ENCODE data around the gene C22orf23. TPM values are rescaled to one million over a fixed set of nuclear protein-coding genes. Genes with fewer than 3 reads are reported as not detected.

The C22orf23 gene
- total RNA-seq, 1 donor from 2014 or later: not detected

GRCh38 chr22:37982151-37982785, 28.9 kb upstream of the C22orf23 start:
- Mint-ChIP-seq H3K4me1 (ENCODE audit: low read depth, unreplicated experiment) (no peaks in the 10 kb centered on the region), H3K27ac (ENCODE audit: unreplicated experiment) (no peak overlapping the region), H3K27me3 (ENCODE audit: low read depth, unreplicated experiment) (peaks cover 17% of the 10 kb centered on the region), H3K9me3 (ENCODE audit: unreplicated experiment) (no peaks in the 10 kb centered on the region), H3K4me3 (ENCODE audit: unreplicated experiment) (no peak overlapping the region), H3K36me3 (ENCODE audit: low read depth, unreplicated experiment) (peaks cover 12% of the 10 kb centered on the region)
- DNase-seq (ENCODE audit: low read depth) (no peak), FAIRE-seq (no peak)
- H3K4me3 ChIP-seq (ENCODE audit: insufficient read depth, low read depth, low read length): no peak overlapping the region
- no peaks in the 10 kb centered on the region for H3K27me3 ChIP-seq (ENCODE audit: insufficient read depth, low read length)
- peaks cover 3% of the 10 kb centered on the region for H4K20me1 ChIP-seq (ENCODE audit: insufficient read depth, low read length)
- H3K9ac ChIP-seq (ENCODE audit: low read length): no peak overlapping the region
- H3K27ac ChIP-seq (ENCODE audit: low read depth, low read length): no peak overlapping the region
- H3K36me3 ChIP-seq (ENCODE audit: insufficient read depth, low read length): no peaks in the 10 kb centered on the region
- no peaks in the 10 kb centered on the region for H3K9me3 ChIP-seq (ENCODE audit: insufficient read depth, low read depth, low read length)
- no peaks in the 10 kb centered on the region for H3K4me1 ChIP-seq (ENCODE audit: insufficient read depth, low read length)
- H3K4me2 ChIP-seq (ENCODE audit: low read length): no peak overlapping the region
- H2AFZ ChIP-seq (ENCODE audit: low read depth, low read length): no peak overlapping the region
- no peaks in the 10 kb centered on the region for H3K79me2 ChIP-seq (ENCODE audit: insufficient read depth, low read length)
- TF ChIP-seq EZH2 (IDR thresholded peaks at IDR 0.05; ENCODE audit: insufficient read depth, low read length) (no peak), CTCF (IDR thresholded peaks at IDR 0.05; ENCODE audit: insufficient read depth, low read depth, low read length) (no peak)

- no peaks in the 10 kb centered on the region for H3K27me3 ChIP-seq (ENCODE audit: insufficient read depth, low read length)
- H3K9ac ChIP-seq (ENCODE audit: low read length): no peak overlapping the region
- DNase-seq (ENCODE audit: low read depth) (no peak), FAIRE-seq (no peak)
- no peak overlapping the region for H3K4me3 Mint-ChIP-seq (ENCODE audit: unreplicated experiment)
- no peaks in the 10 kb centered on the region for H3K4me1 Mint-ChIP-seq (ENCODE audit: low read depth, unreplicated experiment)
- H3K4me1 ChIP-seq (ENCODE audit: insufficient read depth, low read length): no peaks in the 10 kb centered on the region
- H3K27ac ChIP-seq (ENCODE audit: low read depth, low read length): no peak overlapping the region
- H3K9me3 Mint-ChIP-seq (ENCODE audit: unreplicated experiment): no peaks in the 10 kb centered on the region
- H3K27ac Mint-ChIP-seq (ENCODE audit: unreplicated experiment): no peak overlapping the region
- H3K27me3 Mint-ChIP-seq (ENCODE audit: low read depth, unreplicated experiment): peaks cover 17% of the 10 kb centered on the region
- no peaks in the 10 kb centered on the region for H3K9me3 ChIP-seq (ENCODE audit: insufficient read depth, low read depth, low read length)
- H3K36me3 ChIP-seq (ENCODE audit: insufficient read depth, low read length): no peaks in the 10 kb centered on the region
- no peak overlapping the region for H2AFZ ChIP-seq (ENCODE audit: low read depth, low read length)
- H3K36me3 Mint-ChIP-seq (ENCODE audit: low read depth, unreplicated experiment): peaks cover 13% of the 10 kb centered on the region
- peaks cover 3% of the 10 kb centered on the region for H4K20me1 ChIP-seq (ENCODE audit: insufficient read depth, low read length)
- H3K4me2 ChIP-seq (ENCODE audit: low read length): no peak overlapping the region
- H3K4me3 ChIP-seq (ENCODE audit: insufficient read depth, low read depth, low read length): no peak overlapping the region
- no peaks in the 10 kb centered on the region for H3K79me2 ChIP-seq (ENCODE audit: insufficient read depth, low read length)
- TF ChIP-seq EZH2 (IDR thresholded peaks at IDR 0.05; ENCODE audit: insufficient read depth, low read length) (no peak), CTCF (IDR thresholded peaks at IDR 0.05; ENCODE audit: insufficient read depth, low read depth, low read length) (no peak)
Observed at GRCh38 chr22:37981282-37982011, 28.0 kb upstream of the C22orf23 start.

- no peaks in the 10 kb centered on the region for H3K27me3 ChIP-seq (ENCODE audit: insufficient read depth, low read length)
- DNase-seq (ENCODE audit: low read depth) (no peak), FAIRE-seq (no peak)
- Mint-ChIP-seq H3K9me3 (ENCODE audit: unreplicated experiment) (no peaks in the 10 kb centered on the region), H3K36me3 (ENCODE audit: low read depth, unreplicated experiment) (peaks cover 22% of the 10 kb centered on the region), H3K4me3 (ENCODE audit: unreplicated experiment) (no peak overlapping the region), H3K27me3 (ENCODE audit: low read depth, unreplicated experiment) (peaks cover 12% of the 10 kb centered on the region), H3K4me1 (ENCODE audit: low read depth, unreplicated experiment) (no peaks in the 10 kb centered on the region), H3K27ac (ENCODE audit: unreplicated experiment) (no peak overlapping the region)
- H3K79me2 ChIP-seq (ENCODE audit: insufficient read depth, low read length): no peaks in the 10 kb centered on the region
- no peak overlapping the region for H3K4me3 ChIP-seq (ENCODE audit: insufficient read depth, low read depth, low read length)
- TF ChIP-seq EZH2 (IDR thresholded peaks at IDR 0.05; ENCODE audit: insufficient read depth, low read length): no peak
- TF ChIP-seq CTCF (IDR thresholded peaks at IDR 0.05; ENCODE audit: insufficient read depth, low read depth, low read length): no peak
- no peak overlapping the region for H3K4me2 ChIP-seq (ENCODE audit: low read length)
- H3K36me3 ChIP-seq (ENCODE audit: insufficient read depth, low read length): no peaks in the 10 kb centered on the region
- no peak overlapping the region for H3K9ac ChIP-seq (ENCODE audit: low read length)
- H4K20me1 ChIP-seq (ENCODE audit: insufficient read depth, low read length): peaks cover 3% of the 10 kb centered on the region
- H3K9me3 ChIP-seq (ENCODE audit: insufficient read depth, low read depth, low read length): no peaks in the 10 kb centered on the region
- H3K4me1 ChIP-seq (ENCODE audit: insufficient read depth, low read length): no peaks in the 10 kb centered on the region
- H2AFZ ChIP-seq (ENCODE audit: low read depth, low read length): no peak overlapping the region
- no peak overlapping the region for H3K27ac ChIP-seq (ENCODE audit: low read depth, low read length)
Observed at GRCh38 chr22:37979782-37980181, 26.4 kb upstream of the C22orf23 start.

All from astrocyte (in vitro differentiated cells and primary cell).